Upper lobe of right lung (tissue), 1 donor: ENCODE data around the gene CD83. TPM values are rescaled to one million over a fixed set of nuclear protein-coding genes. Genes with fewer than 3 reads are reported as not detected.
"Not testable (repeated sequence)": the region's sequence is repeated elsewhere in the genome, so short reads cannot be mapped to it uniquely, and the experiment has no call there.

Experiments used
- ATAC-seq: fragments of 200-7000 bp; cut with Tn5 transposase; one replicate; pipeline ENCODE4 v1.9.1; 2020; ENCODE audit warnings: mild to moderate bottlenecking, moderate library complexity
- DNase-seq: peaks from one replicate; pipeline ENCODE4 v3.0.0-alpha.2; 2020
- H3K27ac ChIP-seq: fragments of 200-600 bp; one replicate; pipeline ENCODE4 v1.8.0; 2022
- H3K27me3 ChIP-seq: fragments of 200-600 bp; one replicate; pipeline ENCODE4 v1.8.0; 2022; ENCODE audit warnings: mild to moderate bottlenecking
- H3K36me3 ChIP-seq: fragments of 200-600 bp; one replicate; pipeline ENCODE4 v1.8.0; 2022
- H3K4me1 ChIP-seq: fragments of 200-600 bp; one replicate; pipeline ENCODE4 v1.8.0; 2022
- H3K4me3 ChIP-seq: fragments of 200-600 bp; one replicate; pipeline ENCODE4 v1.8.0; 2022; ENCODE audit warnings: mild to moderate bottlenecking
- H3K9me3 ChIP-seq: fragments of 200-600 bp; one replicate; pipeline ENCODE4 v1.8.0; 2022
- CTCF ChIP-seq: fragments of 200-600 bp; IDR thresholded peaks from one replicate; pipeline ENCODE4 v1.8.0; 2022; ENCODE audit warnings: antibody characterized with exemption
- intact Hi-C: fragments of 100-400 bp; cut with DNase I; formaldehyde crosslinking; loops from one replicate; pipeline ENCODE4 v1.11.0; 2022
- total RNA-seq: library from RNA; stranded (reverse); fragmentation: NEBNext Ultra II Directional; extraction: Animal tissue kit (Norgen Biotek cat#: 25700); gene quantifications from one replicate; pipeline ENCODE4 v1.2.1, GENCODE V29; 2021
- donor health status: DM: no; HTN: yes; CAD: no; lungs with severe emphysema.

Gene CD83
- total RNA-seq, 1 donor from 2014 or later: 26.0 TPM

GRCh38 chr6:14149739-14150130, 32.2 kb downstream of the CD83 start:
- ATAC-seq: no peak
- intact Hi-C loops: loop anchor here (5.0 kb wide), 1 partner anchor 242 kb away; no protein-coding TSS in a partner anchor
- Histone ChIP-seq H3K4me1 (peaks cover 16% of the 10 kb centered on the region), H3K4me3 (no peak overlapping the region), H3K27ac (no peak overlapping the region), H3K36me3 (no peaks in the 10 kb centered on the region), H3K9me3 (no peaks in the 10 kb centered on the region), H3K27me3 (no peaks in the 10 kb centered on the region)
- TF ChIP-seq CTCF: no peak
- DNase-seq: no peak

- intact Hi-C loops, H3K36me3 ChIP-seq, DNase-seq, H3K4me3 ChIP-seq, H3K27ac ChIP-seq, H3K9me3 ChIP-seq, ATAC-seq, H3K27me3 ChIP-seq: not testable (repeated sequence)
- H3K4me1 ChIP-seq: peaks cover 16% of the 10 kb centered on the region
These were observed 33.7 kb downstream of the CD83 start for GRCh38 chr6:14151300-14151699.

- no peaks in the 10 kb centered on the region for H3K36me3 ChIP-seq
- H3K27me3 ChIP-seq: no peaks in the 10 kb centered on the region
- no peaks in the 10 kb centered on the region for H3K9me3 ChIP-seq
- H3K27ac ChIP-seq: no peak overlapping the region
- DNase-seq (no peak), ATAC-seq (no peak)
- peaks cover 16% of the 10 kb centered on the region for H3K4me1 ChIP-seq
- no peak overlapping the region for H3K4me3 ChIP-seq
- TF ChIP-seq CTCF: no peak
- intact Hi-C loops: no loop called here
These were observed 34.2 kb downstream of the CD83 start for GRCh38 chr6:14151773-14152172.

GRCh38 chr6:14153228-14153627, 35.7 kb downstream of the CD83 start:
- H3K4me1 ChIP-seq: peaks cover 7% of the 10 kb centered on the region
- no peak for ATAC-seq
- H3K4me3 ChIP-seq: no peak overlapping the region
- no peak for TF ChIP-seq CTCF
- DNase-seq: no peak
- H3K36me3 ChIP-seq: no peaks in the 10 kb centered on the region
- no peaks in the 10 kb centered on the region for H3K9me3 ChIP-seq
- H3K27ac ChIP-seq: no peak overlapping the region
- intact Hi-C loops: no loop called here
- no peaks in the 10 kb centered on the region for H3K27me3 ChIP-seq

- ATAC-seq (no peak), DNase-seq (no peak)
- Histone ChIP-seq H3K4me1 (no peaks in the 10 kb centered on the region), H3K27me3 (no peaks in the 10 kb centered on the region), H3K36me3 (no peaks in the 10 kb centered on the region), H3K4me3 (no peak overlapping the region), H3K9me3 (peaks cover 4% of the 10 kb centered on the region), H3K27ac (no peak overlapping the region)
- intact Hi-C loops: no loop called here
- TF ChIP-seq CTCF: no peak
These were observed 41.5 kb downstream of the CD83 start for GRCh38 chr6:14159090-14159489.

GRCh38 chr6:14162826-14163225, 45.3 kb downstream of the CD83 start:
- DNase-seq (no peak), ATAC-seq (no peak)
- no peaks in the 10 kb centered on the region for H3K36me3 ChIP-seq
- TF ChIP-seq CTCF: no peak
- H3K27ac ChIP-seq: no peak overlapping the region
- peaks cover 4% of the 10 kb centered on the region for H3K9me3 ChIP-seq
- H3K27me3 ChIP-seq: no peaks in the 10 kb centered on the region
- intact Hi-C loops: no loop called here
- no peaks in the 10 kb centered on the region for H3K4me1 ChIP-seq
- H3K4me3 ChIP-seq: no peak overlapping the region
